ENCODE results near the gene KIF3B. TPM values are rescaled to one million over a fixed set of nuclear protein-coding genes. Genes with fewer than 3 reads are reported as not detected.
"Not testable (repeated sequence)": the region's sequence is repeated elsewhere in the genome, so short reads cannot be mapped to it uniquely, and the experiment has no call there.

The KIF3B gene
- total RNA-seq, 1 donor from 2014 or later = 29.0 TPM

DNA sequence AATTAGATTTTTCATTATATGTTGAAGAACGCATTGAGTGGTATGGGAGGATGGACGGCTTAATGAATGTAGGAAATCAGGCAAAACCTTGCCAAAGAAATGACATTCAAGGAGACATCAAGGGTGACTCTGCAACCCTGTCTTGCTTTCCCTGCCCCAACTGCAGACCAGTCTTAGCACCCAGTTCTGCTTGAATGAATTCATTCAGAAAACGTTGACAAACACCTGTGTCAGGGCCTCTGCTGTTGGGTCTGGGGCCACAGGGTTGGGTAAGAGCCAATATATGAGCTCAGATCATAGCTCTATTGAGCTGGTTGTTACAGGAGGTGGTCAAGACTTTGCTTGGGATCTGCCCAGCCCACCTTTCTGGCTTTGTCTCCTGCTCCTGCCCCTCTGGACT, 73.0 kb downstream of the KIF3B start:
- H3K4me3 ChIP-seq = no peak overlapping the region
- TF ChIP-seq, protein P1, sequence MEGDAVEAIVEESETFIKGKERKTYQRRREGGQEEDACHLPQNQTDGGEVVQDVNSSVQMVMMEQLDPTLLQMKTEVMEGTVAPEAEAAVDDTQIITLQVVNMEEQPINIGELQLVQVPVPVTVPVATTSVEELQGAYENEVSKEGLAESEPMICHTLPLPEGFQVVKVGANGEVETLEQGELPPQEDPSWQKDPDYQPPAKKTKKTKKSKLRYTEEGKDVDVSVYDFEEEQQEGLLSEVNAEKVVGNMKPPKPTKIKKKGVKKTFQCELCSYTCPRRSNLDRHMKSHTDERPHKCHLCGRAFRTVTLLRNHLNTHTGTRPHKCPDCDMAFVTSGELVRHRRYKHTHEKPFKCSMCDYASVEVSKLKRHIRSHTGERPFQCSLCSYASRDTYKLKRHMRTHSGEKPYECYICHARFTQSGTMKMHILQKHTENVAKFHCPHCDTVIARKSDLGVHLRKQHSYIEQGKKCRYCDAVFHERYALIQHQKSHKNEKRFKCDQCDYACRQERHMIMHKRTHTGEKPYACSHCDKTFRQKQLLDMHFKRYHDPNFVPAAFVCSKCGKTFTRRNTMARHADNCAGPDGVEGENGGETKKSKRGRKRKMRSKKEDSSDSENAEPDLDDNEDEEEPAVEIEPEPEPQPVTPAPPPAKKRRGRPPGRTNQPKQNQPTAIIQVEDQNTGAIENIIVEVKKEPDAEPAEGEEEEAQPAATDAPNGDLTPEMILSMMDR (IDR thresholded peaks at IDR 0.05) = no peak
- H3K4me1 ChIP-seq = no peaks in the 10 kb centered on the region
- no peaks in the 10 kb centered on the region for H3K27me3 ChIP-seq
- no peaks in the 10 kb centered on the region for H3K36me3 ChIP-seq
- no peaks in the 10 kb centered on the region for H3K9me3 ChIP-seq
- ATAC-seq (no peak), DNase-seq (no peak)
- H3K27ac ChIP-seq = no peak overlapping the region
- intact Hi-C loops (cut with DNase I) = no loop called here

- no peak overlapping the region for H3K27ac ChIP-seq
- DNase-seq = no peak
- TF ChIP-seq, protein P1 (IDR thresholded peaks at IDR 0.05) = no peak
- ATAC-seq = peak; percentile 46
- no peaks in the 10 kb centered on the region for H3K36me3 ChIP-seq
- no peaks in the 10 kb centered on the region for H3K27me3 ChIP-seq
- no peak overlapping the region for H3K4me3 ChIP-seq
- H3K4me1 ChIP-seq = peaks cover 11% of the 10 kb centered on the region
- intact Hi-C loops (cut with DNase I) = no loop called here
- H3K9me3 ChIP-seq = no peaks in the 10 kb centered on the region
These were observed 74.8 kb downstream of the KIF3B start for GRCh38 chr20:32352121-32352720.

GRCh38 chr20:32353848-32354496, 76.5 kb downstream of the KIF3B start:
- no peak for ATAC-seq
- Histone ChIP-seq H3K9me3 (no peaks in the 10 kb centered on the region), H3K36me3 (no peaks in the 10 kb centered on the region), H3K4me1 (peaks cover 13% of the 10 kb centered on the region), H3K4me3 (no peak overlapping the region), H3K27me3 (no peaks in the 10 kb centered on the region), H3K27ac (no peak overlapping the region)
- intact Hi-C loops (cut with DNase I) = no loop called here
- no peak for DNase-seq
- TF ChIP-seq, protein P1 (IDR thresholded peaks at IDR 0.05) = no peak

GRCh38 chr20:32354592-32355416, 77.4 kb downstream of the KIF3B start:
- Histone ChIP-seq H3K4me3 (no peak overlapping the region), H3K4me1 (peaks cover 14% of the 10 kb centered on the region), H3K27ac (no peak overlapping the region), H3K9me3 (no peaks in the 10 kb centered on the region), H3K27me3 (no peaks in the 10 kb centered on the region), H3K36me3 (no peaks in the 10 kb centered on the region)
- TF ChIP-seq, protein P1 (IDR thresholded peaks at IDR 0.05) = no peak
- DNase-seq = no peak
- ATAC-seq = no peak
- intact Hi-C loops (cut with DNase I) = no loop called here

GRCh38 chr20:32355417-32355841, 78.0 kb downstream of the KIF3B start:
- TF ChIP-seq, protein P1 (IDR thresholded peaks at IDR 0.05) = no peak
- intact Hi-C loops (cut with DNase I) = no loop called here
- DNase-seq = no peak
- H3K27ac ChIP-seq = no peak overlapping the region
- no peaks in the 10 kb centered on the region for H3K9me3 ChIP-seq
- peaks cover 20% of the 10 kb centered on the region for H3K4me1 ChIP-seq
- no peaks in the 10 kb centered on the region for H3K36me3 ChIP-seq
- no peak for ATAC-seq
- no peak overlapping the region for H3K4me3 ChIP-seq
- H3K27me3 ChIP-seq = no peaks in the 10 kb centered on the region

DNA sequence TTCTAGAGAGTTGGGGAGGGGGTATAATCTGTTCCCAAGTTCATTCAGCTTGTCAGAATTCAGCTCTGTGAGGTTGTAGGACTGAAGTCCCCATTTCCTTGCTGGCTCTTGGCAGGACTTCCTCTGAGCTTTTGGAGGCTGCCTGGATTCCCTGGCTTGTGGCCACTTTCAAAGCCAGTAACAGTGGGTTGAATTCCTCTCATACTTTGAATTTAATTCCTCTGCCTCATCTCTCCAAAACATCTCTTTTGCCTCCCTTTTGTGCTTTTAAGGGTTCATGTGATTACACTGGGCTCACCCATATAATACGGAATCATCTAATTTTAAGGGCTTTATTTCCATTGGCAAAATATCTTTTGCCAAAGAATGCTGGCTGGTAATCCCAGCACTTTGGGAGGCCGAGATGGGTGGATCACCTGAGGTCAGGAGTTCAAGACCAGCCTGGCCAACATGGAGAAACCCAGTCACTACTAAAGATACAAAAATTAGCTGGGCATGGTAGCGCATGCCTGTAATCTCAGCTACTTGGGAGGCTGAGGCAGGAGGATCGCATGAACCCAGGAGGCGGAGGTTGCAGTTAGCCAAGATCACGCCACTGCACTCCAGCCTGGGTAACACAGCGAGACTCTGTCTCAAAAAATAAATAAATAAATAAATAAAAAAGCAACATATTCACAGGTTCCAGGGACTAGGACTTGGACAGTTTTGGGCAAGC, 78.6 kb downstream of the KIF3B start:
- H3K9me3 ChIP-seq; DNase-seq; H3K4me3 ChIP-seq; H3K36me3 ChIP-seq; ATAC-seq; H3K27me3 ChIP-seq; intact Hi-C loops (cut with DNase I): not testable (repeated sequence)
- H3K4me1 ChIP-seq = peaks cover 27% of the 10 kb centered on the region
- H3K27ac ChIP-seq = peak overlapping the region; percentile 98

All from upper lobe of right lung (tissue), 1 donor.